K562 (cell line): ENCODE measurements around the gene C6orf47. TPM values are rescaled to one million over a fixed set of nuclear protein-coding genes. Genes with fewer than 3 reads are reported as not detected.
A peak's percentile ranks its signal among the peaks of the same experiment; 100 is the strongest.

ENCODE experiments used
- E2F8 ChIP-seq: fragments of 450-650 bp; IDR thresholded peaks from 2 replicates; pipeline ENCODE4 v1.7.1; 2018; ENCODE audit warnings: mild to moderate bottlenecking, low read depth; ENCODE audit not compliant: partially characterized antibody
- ETV1 ChIP-seq: fragments of 450-650 bp; conservative IDR thresholded peaks from 2 replicates; pipeline ENCODE4 v1.6.1; 2016; ENCODE audit warnings: missing genetic modification characterization, control low read depth, low read depth, missing compliant biosample characterization
- GABPB2 ChIP-seq: fragments of 250-450 bp; sonication (Bioruptor Pico); conservative IDR thresholded peaks from 2 replicates; pipeline ENCODE4 v1.5.1; 2021; ENCODE audit warnings: mild to moderate bottlenecking
- GATAD2A ChIP-seq: fragments of 450-650 bp; IDR thresholded peaks from 2 replicates; pipeline ENCODE4 v1.6.1; 2017
- HMGN3 ChIP-seq: IDR thresholded peaks from 2 replicates; pipeline ENCODE4 v1.6.1; 2011; ENCODE audit warnings: borderline replicate concordance, low read depth, mild to moderate bottlenecking, mixed read lengths, low read length; ENCODE audit not compliant: insufficient read length; ENCODE audit errors: extremely low read depth
- KHSRP ChIP-seq: fragments of 450-650 bp; IDR thresholded peaks from 2 replicates; pipeline ENCODE4 v1.6.1; 2017
- MLLT1 ChIP-seq, 2 experiments: fragments of 450-650 bp; IDR thresholded peaks; 2 replicates each; pipeline ENCODE4 v1.6.1; 2016
- RBM22 ChIP-seq: fragments of 200-400 bp; formaldehyde crosslinking; IDR thresholded peaks from 2 replicates; pipeline ENCODE4 v1.6.1; 2018; ENCODE audit warnings: low read length, low read depth; ENCODE audit not compliant: poor library complexity, severe bottlenecking
- RFX5 ChIP-seq: IDR thresholded peaks from 2 replicates; pipeline ENCODE4 v1.6.1; 2011; ENCODE audit warnings: low read depth, mild to moderate bottlenecking, improper control_type of control experiment, low read length
- SIN3B ChIP-seq: fragments of 450-650 bp; IDR thresholded peaks from 2 replicates; pipeline ENCODE4 v1.6.1; 2017; ENCODE audit warnings: low read depth, mild to moderate bottlenecking, moderate library complexity
- SP2 ChIP-seq: IDR thresholded peaks from 2 replicates; pipeline ENCODE4 v1.6.1; 2011; ENCODE audit warnings: mild to moderate bottlenecking, low read depth, low read length, moderate library complexity; ENCODE audit not compliant: poor library complexity, severe bottlenecking; ENCODE audit errors: extremely low read depth
- SRF ChIP-seq, 2 experiments: fragments of 250-450, 450-650 bp in 1 of 2; sonication (Bioruptor Pico) in 1 of 2; sonication (generic) in 1 of 2; formaldehyde crosslinking; IDR thresholded peaks; 2 replicates each; pipeline versions ENCODE4 v1.5.0 to v1.5.1; 2020 to 2022; ENCODE audit warnings: mild to moderate bottlenecking in 1 of 2, missing genetic modification reagents in 1 of 2
- TBP ChIP-seq: optimal IDR thresholded peaks from 2 replicates; pipeline ENCODE3; 2011; ENCODE audit warnings: low read depth, low read length, improper control_type of control experiment
- TEAD2 ChIP-seq: fragments of 450-650 bp; IDR thresholded peaks from 2 replicates; pipeline ENCODE4 v1.6.1; 2016; ENCODE audit warnings: missing genetic modification characterization, control low read depth, missing compliant biosample characterization
- TFAM ChIP-seq: fragments of 250-450 bp; sonication (Bioruptor Pico); conservative IDR thresholded peaks from 2 replicates; pipeline ENCODE4 v1.5.0; 2021; ENCODE audit warnings: mild to moderate bottlenecking, moderate library complexity
- ZBTB17 ChIP-seq: fragments of 450-650 bp; formaldehyde crosslinking; IDR thresholded peaks from 2 replicates; pipeline ENCODE4 v1.4.0; 2020; ENCODE audit warnings: mild to moderate bottlenecking
- ZC3H4 ChIP-seq: sonication (generic); formaldehyde crosslinking; IDR thresholded peaks from 2 replicates; pipeline ENCODE4 v1.9.0; 2021; ENCODE audit warnings: missing genetic modification reagents, borderline replicate concordance
- ZFPM2 ChIP-seq: fragments of 250-450 bp; sonication (Bioruptor Pico); IDR thresholded peaks from 2 replicates; pipeline ENCODE4 v1.5.1; 2022; ENCODE audit warnings: mild to moderate bottlenecking
- ZNF175 ChIP-seq: fragments of 200-800 bp; sonication (Bioruptor generic); IDR thresholded peaks from 2 replicates; pipeline ENCODE4 v1.6.1; 2016; ENCODE audit warnings: low read depth, mild to moderate bottlenecking, missing genetic modification characterization, missing compliant biosample characterization
- ZZZ3 ChIP-seq: fragments of 450-650 bp; IDR thresholded peaks from 2 replicates; pipeline ENCODE4 v1.6.1; 2016; ENCODE audit warnings: antibody characterized with exemption, mild to moderate bottlenecking, moderate library complexity
- polyA plus RNA-seq, 8 experiments: library from polyadenylated mRNA; depleted of rRNA in 4 of 8; stranded (reverse) in 5 of 8; unstranded in 3 of 8; fragments of >200 nt; fragmentation: Nextera tagmentation in 2 of 8; fragmentation: Illumina TruSeq in 1 of 8; extraction: Ambion mirVana in 2 of 8; extraction: Trizol in 1 of 8; gene quantifications; 2 replicates each; pipeline versions ENCODE4 v1.2.1 to v1.2.3, GENCODE V29; 2011 to 2014; ENCODE audit warnings: inconsistent platforms in 1 of 8, missing spikeins in 1 of 8
- total RNA-seq, 7 experiments: library from RNA; depleted of rRNA in 6 of 7; stranded (reverse); fragments of >200 nt in 6 of 7; fragmentation: Illumina TruSeq in 2 of 7; extraction: Trizol in 2 of 7; gene quantifications; 2 replicates each; pipeline versions ENCODE4 v1.2.1 to v1.2.3, GENCODE V29; 2011 to 2021; ENCODE audit warnings: low replicate concordance in 1 of 7
- TF ChIP-seq, protein P1 (sequence below): fragments of 250-450 bp; sonication (Bioruptor Pico); IDR thresholded peaks from 2 replicates; pipeline ENCODE4 v1.8.0; 2021; ENCODE audit warnings: borderline replicate concordance, mild to moderate bottlenecking, moderate library complexity; ENCODE audit not compliant: poor library complexity, severe bottlenecking
- TF ChIP-seq, protein P2 (sequence below): fragments of 450-650 bp; IDR thresholded peaks from 2 replicates; pipeline ENCODE4 v1.6.1; 2016; ENCODE audit warnings: antibody characterized with exemption

Gene C6orf47
- total and polyA plus RNA-seq, 9 of the 15 experiments (the other 6 are each of a cell fraction or from before 2014, with no cell fraction given): 0.14 to 43.8 (median 27.0) TPM

- TF ChIP-seq, protein P1, sequence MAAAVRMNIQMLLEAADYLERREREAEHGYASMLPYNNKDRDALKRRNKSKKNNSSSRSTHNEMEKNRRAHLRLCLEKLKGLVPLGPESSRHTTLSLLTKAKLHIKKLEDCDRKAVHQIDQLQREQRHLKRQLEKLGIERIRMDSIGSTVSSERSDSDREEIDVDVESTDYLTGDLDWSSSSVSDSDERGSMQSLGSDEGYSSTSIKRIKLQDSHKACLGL (CRISPR knock-in tag): peak; percentile 35
- TF ChIP-seq ETV1 (tag) (peak; percentile 36; the same call in 1 of the 2 replicates), TBP (peak; percentile 95), SRF (CRISPR knock-in tag; IDR thresholded peaks at IDR 0.05) (no peak), GATAD2A (peak; percentile 97), ZFPM2 (CRISPR knock-in tag) (0 out of 2 replicates have a peak, but pooled peaks have one; percentile 80), ZZZ3 (peak; percentile 98), ZNF175 (CRISPR knock-in tag) (peak; percentile 86), RBM22 (peak; percentile 83), TEAD2 (tag) (no peak), ZBTB17 (CRISPR knock-in tag) (peak; percentile 67; the same call in 1 of the 2 replicates), SIN3B (no peak), TFAM (CRISPR knock-in tag) (no peak), GABPB2 (peak; percentile 71; the same call in 1 of the 2 replicates), SP2 (no peak), E2F8 (no peak), RFX5 (no peak), ZC3H4 (CRISPR knock-in tag) (no peak), KHSRP (no peak), HMGN3 (peak; percentile 42), MLLT1 (IDR thresholded peaks at IDR 0.05) (peak in 1 of 2 experiments; percentile 16; a peak in 1 of 4 replicates)
- TF ChIP-seq, protein P2, sequence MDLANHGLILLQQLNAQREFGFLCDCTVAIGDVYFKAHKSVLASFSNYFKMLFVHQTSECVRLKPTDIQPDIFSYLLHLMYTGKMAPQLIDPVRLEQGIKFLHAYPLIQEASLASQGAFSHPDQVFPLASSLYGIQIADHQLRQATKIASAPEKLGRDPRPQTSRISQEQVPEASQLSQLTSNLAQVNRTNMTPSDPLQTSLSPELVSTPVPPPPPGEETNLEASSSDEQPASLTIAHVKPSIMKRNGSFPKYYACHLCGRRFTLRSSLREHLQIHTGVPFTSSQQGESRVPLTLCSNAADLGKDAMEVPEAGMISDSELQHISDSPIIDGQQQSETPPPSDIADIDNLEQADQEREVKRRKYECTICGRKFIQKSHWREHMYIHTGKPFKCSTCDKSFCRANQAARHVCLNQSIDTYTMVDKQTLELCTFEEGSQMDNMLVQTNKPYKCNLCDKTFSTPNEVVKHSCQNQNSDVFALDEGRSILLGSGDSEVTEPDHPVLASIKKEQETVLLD: peak; percentile 51; the same call in 1 of the 2 replicates
Observed at GRCh38 chr6:31620586-31621319, 39.8 kb downstream of the C6orf47 start, which contains the start of gene PRRC2A (continued).
